Panc1 (cell line): ENCODE data around the gene PCSK7. TPM values are rescaled to one million over a fixed set of nuclear protein-coding genes. Genes with fewer than 3 reads are reported as not detected.

Experiments
- ATAC-seq: fragments of 200-7000 bp; cut with Tn5 transposase; 2 replicates; pipeline ENCODE4 v1.9.1; 2020; ENCODE audit warnings: mild to moderate bottlenecking, moderate library complexity
- BruUV-seq: library from RNA; stranded (reverse); fragments of 400-500 nt; replicated peaks from 2 replicates; lab custom pipeline; 2021; lab: Mats Ljungman, UMichigan
- CTCF ChIA-PET: fragments of 300-600 bp; sonication (Branson Sonifier 250); formaldehyde crosslinking; loops from one replicate; lab custom pipeline; 2022; ENCODE audit warnings: antibody characterized with exemption; lab: Charles Lee
- POLR2A ChIA-PET: fragments of 300-600 bp; sonication (Branson Sonifier 250); formaldehyde crosslinking; loops from one replicate; lab custom pipeline; 2022; ENCODE audit warnings: antibody characterized with exemption; lab: Charles Lee
- DNase-seq: peaks from one replicate; pipeline ENCODE4 v3.0.0-alpha.2; 2010; ENCODE audit warnings: low read depth, low spot score
- H3K27ac ChIP-seq: 2 replicates; pipeline ENCODE4 v1.5.1; 2011; ENCODE audit warnings: mild to moderate bottlenecking, low read length, inconsistent platforms
- H3K27me3 ChIP-seq: fragments of 200-500 bp; sonication (Bioruptor generic); 2 replicates; pipeline ENCODE4 v1.6.0; 2014; ENCODE audit warnings: low read length, inconsistent platforms; ENCODE audit not compliant: control insufficient read depth, insufficient read depth
- H3K36me3 ChIP-seq: fragments of 200-500 bp; sonication (Bioruptor generic); 2 replicates; pipeline ENCODE4 v1.5.1; 2014; ENCODE audit warnings: inconsistent platforms, mild to moderate bottlenecking, low read length, moderate library complexity; ENCODE audit not compliant: control insufficient read depth, insufficient read depth
- H3K4me1 ChIP-seq: 2 replicates; pipeline ENCODE4 v1.5.1; 2011; ENCODE audit warnings: inconsistent platforms, mild to moderate bottlenecking, low read length, moderate library complexity; ENCODE audit not compliant: control insufficient read depth, insufficient read depth
- H3K4me3 ChIP-seq, 2 experiments: 2 replicates each; pipeline ENCODE4 v1.5.1; 2011 to 2012; ENCODE audit warnings: low read depth in 2 of 2, low read length in 2 of 2, mild to moderate bottlenecking in 2 of 2, inconsistent platforms in 1 of 2, moderate library complexity in 1 of 2
- H3K9me3 ChIP-seq: fragments of 200-500 bp; sonication (Bioruptor generic); 2 replicates; pipeline ENCODE4 v1.5.1; 2014; ENCODE audit warnings: low read depth, mild to moderate bottlenecking, inconsistent platforms, low read length, moderate library complexity; ENCODE audit not compliant: control insufficient read depth, insufficient read depth
- CTCF ChIP-seq: fragments of 450-650 bp; IDR thresholded peaks from 2 replicates; pipeline ENCODE4 v1.5.1; 2017; ENCODE audit warnings: mild to moderate bottlenecking
- POLR2AphosphoS5 ChIP-seq: IDR thresholded peaks from 2 replicates; pipeline ENCODE4 v1.6.1; 2012; ENCODE audit warnings: mild to moderate bottlenecking, low read depth, low read length, moderate library complexity
- REST ChIP-seq, 2 experiments: IDR thresholded peaks; 2 replicates each; pipeline ENCODE4 v1.6.1; 2011 to 2012; ENCODE audit warnings: low read depth in 2 of 2, control low read depth in 1 of 2, low read length in 1 of 2, mild to moderate bottlenecking in 1 of 2, moderate library complexity in 1 of 2; ENCODE audit not compliant: insufficient read depth in 1 of 2
- SIN3A ChIP-seq: IDR thresholded peaks from 2 replicates; pipeline ENCODE4 v1.6.1; 2012; ENCODE audit warnings: low read depth, mild to moderate bottlenecking, low read length, moderate library complexity, borderline replicate concordance; ENCODE audit not compliant: insufficient read depth
- TCF7L2 ChIP-seq: IDR thresholded peaks from 2 replicates; pipeline ENCODE4 v1.6.1; 2011; ENCODE audit warnings: mild to moderate bottlenecking, low read depth, low read length, inconsistent platforms
- in situ Hi-C: cut with HindIII; loops from 2 replicates; pipeline ENCODE4 v1.10.0; 2016; ENCODE audit warnings: low sequenced_read_pairs, low pct_unique_long_range_greater_than_20kb
- intact Hi-C: fragments of 100-400 bp; cut with micrococcal nuclease; formaldehyde crosslinking; loops from one replicate; pipeline ENCODE4 v1.10.0; 2022; ENCODE audit not compliant: unreplicated experiment
- total RNA-seq: library from RNA; stranded (reverse); gene quantifications from one replicate; pipeline ENCODE4 v1.2.1, GENCODE V29; 2021; ENCODE audit not compliant: unreplicated experiment

PCSK7 gene
- total RNA-seq, 1 experiment from 2014 or later = 60.6 TPM

- ChIA-PET CTCF (no interaction called here), POLR2A (no interaction called here)
- TF ChIP-seq REST (IDR thresholded peaks at IDR 0.05; ENCODE audit: insufficient read depth in 1 of 2, low read depth in 2 of 2, low read length in 1 of 2) = no peak
- no peaks in the 10 kb centered on the region for H3K4me1 ChIP-seq
- intact Hi-C loops (no loop called here), in situ Hi-C loops (no loop called here)
- no peaks in the 10 kb centered on the region for H3K27me3 ChIP-seq
- no peak overlapping the region for H3K4me3 ChIP-seq
- H3K9me3 ChIP-seq = no peaks in the 10 kb centered on the region
- no peak for ATAC-seq
- DNase-seq = no peak
- no peak overlapping the region for H3K27ac ChIP-seq
- no TSS peak for BruUV-seq
- no peaks in the 10 kb centered on the region for H3K36me3 ChIP-seq
These were observed 27.5 kb upstream of the PCSK7 start for GRCh38 chr11:117259417-117259816.

GRCh38 chr11:117258576-117258975 is 26.7 kb upstream of the PCSK7 start:
- no peak overlapping the region for H3K4me3 ChIP-seq
- POLR2A ChIA-PET = no interaction called here
- no peak for TF ChIP-seq TCF7L2
- TF ChIP-seq REST (IDR thresholded peaks at IDR 0.05; ENCODE audit: insufficient read depth in 1 of 2, low read depth in 2 of 2, low read length in 1 of 2) = no peak
- no peak for DNase-seq
- CTCF ChIA-PET = no interaction called here
- no TSS peak for BruUV-seq
- no peaks in the 10 kb centered on the region for H3K36me3 ChIP-seq
- no peaks in the 10 kb centered on the region for H3K27me3 ChIP-seq
- intact Hi-C loops = no loop called here
- ATAC-seq = no peak
- H3K4me1 ChIP-seq = no peaks in the 10 kb centered on the region
- no peaks in the 10 kb centered on the region for H3K9me3 ChIP-seq
- in situ Hi-C loops = no loop called here
- no peak overlapping the region for H3K27ac ChIP-seq

GRCh38 chr11:117256573-117256972 is 24.7 kb upstream of the PCSK7 start:
- Histone ChIP-seq H3K27ac (no peak overlapping the region), H3K4me1 (no peaks in the 10 kb centered on the region), H3K36me3 (no peaks in the 10 kb centered on the region), H3K27me3 (no peaks in the 10 kb centered on the region), H3K4me3 (no peak overlapping the region), H3K9me3 (no peaks in the 10 kb centered on the region)
- no peak for ATAC-seq
- no TSS peak for BruUV-seq
- CTCF ChIA-PET = no interaction called here
- in situ Hi-C loops (no loop called here), intact Hi-C loops (no loop called here)
- POLR2A ChIA-PET = no interaction called here
- no peak for DNase-seq
- no peak for TF ChIP-seq SIN3A
- TF ChIP-seq TCF7L2 = no peak
- TF ChIP-seq POLR2AphosphoS5 = no peak
- TF ChIP-seq CTCF = no peak
- no peak for TF ChIP-seq REST (IDR thresholded peaks at IDR 0.05; ENCODE audit: insufficient read depth in 1 of 2, low read depth in 2 of 2, low read length in 1 of 2)
